ENCODE measurements around the gene POLR1A. TPM values are rescaled to one million over a fixed set of nuclear protein-coding genes. Genes with fewer than 3 reads are reported as not detected.
A peak's percentile ranks its signal among the peaks of the same experiment; 100 is the strongest.

Gene POLR1A
- total and polyA plus RNA-seq, 2 of the 13 experiments (the other 11 are each of a cell fraction or from before 2014, with no cell fraction given): 7.2 to 39.9 TPM

GRCh38 chr2:86105969-86106945 lies 571 bp upstream of the POLR1A start, which contains the start of gene PTCD3 (continued):
- TF ChIP-seq AGO1 (IDR thresholded peaks at IDR 0.05; ENCODE audit: low read depth, low read length, poor library complexity, severe bottlenecking): no peak
- peak; percentile 95 for TF ChIP-seq GMEB1 (CRISPR knock-in tag; IDR thresholded peaks at IDR 0.05; ENCODE audit: borderline replicate concordance)
- TF ChIP-seq FOSL1 (CRISPR knock-in tag; IDR thresholded peaks at IDR 0.05; ENCODE audit: borderline replicate concordance): 0 out of 2 replicates have a peak, but pooled peaks have one; percentile 18
- TF ChIP-seq ZNF605 (CRISPR knock-in tag; IDR thresholded peaks at IDR 0.05): peak; percentile 88
- TF ChIP-seq CBX2 (IDR thresholded peaks at IDR 0.05; ENCODE audit: low read depth, low read length): no peak
- no peak for TF ChIP-seq CBX2 (CRISPR knock-in tag; IDR thresholded peaks at IDR 0.05; ENCODE audit: low read depth)
- TF ChIP-seq NR2F1 (CRISPR knock-in tag; IDR thresholded peaks at IDR 0.05): no peak
- no peak for TF ChIP-seq ZNF839 (CRISPR knock-in tag; IDR thresholded peaks at IDR 0.05; ENCODE audit: borderline replicate concordance)
- TF ChIP-seq ZNF577 (CRISPR knock-in tag; IDR thresholded peaks at IDR 0.05; ENCODE audit: borderline replicate concordance, low read depth): 0 out of 2 replicates have a peak, but pooled peaks have one; percentile 34
- no peak for TF ChIP-seq CHD2 (IDR thresholded peaks at IDR 0.05; ENCODE audit: low read depth, low read length)
- 0 out of 2 replicates have a peak, but pooled peaks have one; percentile 39 for TF ChIP-seq RFX5 (IDR thresholded peaks at IDR 0.05; ENCODE audit: low read depth, low read length)
- TF ChIP-seq HNRNPUL1 (IDR thresholded peaks at IDR 0.05; ENCODE audit: low read depth, low read length): no peak
- TF ChIP-seq ZNF589 (CRISPR knock-in tag; conservative IDR thresholded peaks at IDR 0.05): 0 out of 2 replicates have a peak, but pooled peaks have one; percentile 48
- TF ChIP-seq MATR3 (CRISPR knock-in tag; IDR thresholded peaks at IDR 0.05): no peak
- TF ChIP-seq ZNF766 (CRISPR knock-in tag; IDR thresholded peaks at IDR 0.05; ENCODE audit: borderline replicate concordance): 0 out of 2 replicates have a peak, but pooled peaks have one; percentile 26
- TF ChIP-seq ZNF44 (CRISPR knock-in tag; IDR thresholded peaks at IDR 0.05): peak; percentile 88; the same call in 1 of the 2 replicates
- TF ChIP-seq ZBTB25 (CRISPR knock-in tag; IDR thresholded peaks at IDR 0.05): no peak
- TF ChIP-seq PHF20 (CRISPR knock-in tag; IDR thresholded peaks at IDR 0.05): peak; percentile 88
- peak; percentile 22; the same call in 1 of the 2 replicates for TF ChIP-seq ZNF362 (CRISPR knock-in tag; IDR thresholded peaks at IDR 0.05; ENCODE audit: borderline replicate concordance)
- peak; percentile 74; the same call in 1 of the 2 replicates for TF ChIP-seq ZNF232 (CRISPR knock-in tag; IDR thresholded peaks at IDR 0.05; ENCODE audit: borderline replicate concordance)
- peak; percentile 84; the same call in 1 of the 2 replicates for TF ChIP-seq ZNF430 (CRISPR knock-in tag; IDR thresholded peaks at IDR 0.05)
- TF ChIP-seq TGIF2 (CRISPR knock-in tag; IDR thresholded peaks at IDR 0.05): peak; percentile 86
- TF ChIP-seq PHF21A (CRISPR knock-in tag; IDR thresholded peaks at IDR 0.05): peak; percentile 72; the same call in 1 of the 2 replicates
- TF ChIP-seq CENPX (CRISPR knock-in tag; IDR thresholded peaks at IDR 0.05): no peak
